HG03521 (cell line): ENCODE data around the gene PFN4.
"Not testable (repeated sequence)": the region's sequence is repeated elsewhere in the genome, so short reads cannot be mapped to it uniquely, and the experiment has no call there.

Source experiments
- ATAC-seq: cut with Tn5 transposase; IDR thresholded peaks from one replicate; pipeline ENCODE4 v1.9.1; 2021; ENCODE audit warnings: mild to moderate bottlenecking, moderate library complexity; ENCODE audit not compliant: unreplicated experiment

Gene PFN4

GRCh38 chr2:24123195-24123921 is at the start of gene PFN4, which contains the start of gene FAM228B:
PFN4 (minus strand) TSS chr2:24123334; CDS start chr2:24122535, 799 bp downstream.
FAM228B (plus strand) TSS chr2:24123469; CDS start chr2:24124362, 893 bp downstream.
- ATAC-seq, result peak; percentile 87

GRCh38 chr2:24169023-24169422 is 45.9 kb upstream of the PFN4 start:
- no peak for ATAC-seq

- no peak for ATAC-seq
These were observed 41.4 kb upstream of the PFN4 start for GRCh38 chr2:24164416-24164973.

GRCh38 chr2:24163601-24164000 is 40.5 kb upstream of the PFN4 start:
- ATAC-seq, result no peak

GRCh38 chr2:24163186-24163585 is 40.1 kb upstream of the PFN4 start:
- no peak for ATAC-seq

GRCh38 chr2:24162494-24162893 is 39.4 kb upstream of the PFN4 start:
- no peak for ATAC-seq

GRCh38 chr2:24160761-24161160 is 37.6 kb upstream of the PFN4 start:
- no peak for ATAC-seq

GRCh38 chr2:24159708-24160107 is 36.6 kb upstream of the PFN4 start:
- ATAC-seq, result no peak

- no peak for ATAC-seq
These were observed 35.0 kb upstream of the PFN4 start for GRCh38 chr2:24158131-24158530.

GRCh38 chr2:24153478-24153877 is 30.3 kb upstream of the PFN4 start:
- no peak for ATAC-seq

GRCh38 chr2:24152413-24153197 is 29.5 kb upstream of the PFN4 start:
- no peak for ATAC-seq

- no peak for ATAC-seq
These were observed 24.2 kb upstream of the PFN4 start for GRCh38 chr2:24147364-24147763.

GRCh38 chr2:24140305-24140704 is 17.2 kb upstream of the PFN4 start:
- ATAC-seq, result not testable (repeated sequence)

GRCh38 chr2:24132543-24132942 is 9.4 kb upstream of the PFN4 start:
- no peak for ATAC-seq

- ATAC-seq, result no peak
These were observed 2.8 kb upstream of the PFN4 start for GRCh38 chr2:24125956-24126355.

GRCh38 chr2:24123922-24124580 is 917 bp upstream of the PFN4 start:
- peak; percentile 5 for ATAC-seq

GRCh38 chr2:24122366-24123194 is 554 bp downstream of the PFN4 start:
- ATAC-seq, result no peak

GRCh38 chr2:24121469-24121868 is 1.7 kb downstream of the PFN4 start:
- no peak for ATAC-seq

GRCh38 chr2:24121066-24121465 is 2.1 kb downstream of the PFN4 start:
- ATAC-seq, result no peak

GRCh38 chr2:24117902-24118301 is 5.2 kb downstream of the PFN4 start:
- no peak for ATAC-seq
